HG02981 (cell line): ENCODE results near the gene AAMDC.
A peak's percentile ranks its signal among the peaks of the same experiment; 100 is the strongest.
"Not testable (repeated sequence)": the region's sequence is repeated elsewhere in the genome, so short reads cannot be mapped to it uniquely, and the experiment has no call there.

Experiments
- ATAC-seq: cut with Tn5 transposase; IDR thresholded peaks from one replicate; pipeline ENCODE4 v1.9.1; 2021; ENCODE audit warnings: mild to moderate bottlenecking, moderate library complexity; ENCODE audit not compliant: unreplicated experiment

The AAMDC gene

DNA sequence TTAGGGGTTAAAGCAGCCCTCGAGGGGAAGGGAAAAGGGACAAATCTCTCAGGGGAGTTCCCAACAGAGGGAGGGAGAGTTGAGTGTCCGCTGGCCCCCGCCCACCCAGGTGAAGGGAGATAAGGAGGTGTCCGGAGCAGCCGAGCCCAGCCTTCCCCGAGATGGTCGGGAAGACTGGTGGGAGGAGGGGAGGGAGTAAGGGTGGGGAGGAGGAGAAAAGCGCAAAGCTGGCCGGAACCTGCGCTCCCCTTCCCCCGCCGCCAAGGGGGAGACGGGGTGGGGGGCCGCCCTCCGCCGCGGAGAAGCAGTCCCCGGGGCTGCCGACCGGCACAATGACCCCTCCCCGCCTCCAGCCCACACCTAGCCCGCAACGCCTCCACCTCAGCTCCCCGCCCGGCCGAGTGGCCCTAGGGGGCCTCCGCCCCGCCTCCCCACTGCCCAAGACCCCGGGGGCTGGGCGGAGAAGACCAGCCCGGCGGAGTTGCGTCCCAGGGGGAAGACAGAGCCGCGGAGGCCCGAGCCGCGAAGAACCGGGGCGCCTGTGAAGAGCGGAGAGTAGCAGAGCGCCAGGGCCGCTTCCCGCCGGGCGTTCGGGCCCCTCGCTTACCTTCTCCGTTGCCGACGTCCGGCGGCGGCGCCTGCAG is 901 bp upstream of the AAMDC start:
- peak; percentile 6 for ATAC-seq

DNA sequence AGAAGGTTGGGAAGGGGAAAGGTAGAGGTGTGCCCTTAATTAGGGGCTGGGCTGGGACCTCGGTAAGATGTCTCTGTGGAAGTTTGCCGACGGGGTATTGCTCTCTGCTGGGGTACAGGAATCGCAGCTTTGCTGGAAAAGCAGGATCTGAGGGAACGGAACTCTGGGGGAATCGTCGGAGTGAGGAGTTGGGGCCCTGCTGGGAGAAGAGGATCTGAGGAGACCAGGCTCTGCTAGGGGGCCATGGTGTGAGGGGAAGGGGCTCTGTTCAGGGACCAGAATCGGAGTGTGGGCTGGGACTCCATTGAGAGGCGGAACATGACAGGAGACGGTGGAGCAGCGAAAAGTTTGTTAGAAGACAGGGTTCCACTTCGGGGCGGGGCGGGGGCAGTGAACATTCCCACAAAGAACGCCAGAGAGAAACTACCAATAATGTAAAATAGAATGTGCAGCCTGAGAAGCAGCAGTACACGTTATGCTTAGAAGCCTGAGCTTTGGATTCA is 456 bp downstream of the AAMDC start:
- ATAC-seq, result no peak

DNA sequence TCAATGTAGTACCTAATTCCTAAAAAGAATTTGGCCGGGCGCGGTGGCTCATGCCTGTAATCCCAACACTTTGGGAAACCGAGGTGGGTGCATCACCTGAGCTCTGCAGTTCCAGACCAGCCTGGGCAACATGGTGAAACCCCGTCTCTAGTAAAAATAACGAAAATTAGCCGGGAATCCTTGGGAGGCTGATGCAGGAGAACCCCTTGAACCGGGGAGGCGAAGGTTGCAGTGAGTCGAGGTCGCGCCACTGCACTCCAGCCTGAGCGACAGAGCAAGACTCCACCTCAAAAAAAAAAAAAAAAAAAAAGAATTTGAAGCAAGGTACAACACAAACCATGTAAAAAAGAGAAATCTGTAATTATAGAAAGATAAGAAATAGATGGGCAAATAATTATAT is 1.2 kb downstream of the AAMDC start:
- ATAC-seq, result not testable (repeated sequence)

DNA sequence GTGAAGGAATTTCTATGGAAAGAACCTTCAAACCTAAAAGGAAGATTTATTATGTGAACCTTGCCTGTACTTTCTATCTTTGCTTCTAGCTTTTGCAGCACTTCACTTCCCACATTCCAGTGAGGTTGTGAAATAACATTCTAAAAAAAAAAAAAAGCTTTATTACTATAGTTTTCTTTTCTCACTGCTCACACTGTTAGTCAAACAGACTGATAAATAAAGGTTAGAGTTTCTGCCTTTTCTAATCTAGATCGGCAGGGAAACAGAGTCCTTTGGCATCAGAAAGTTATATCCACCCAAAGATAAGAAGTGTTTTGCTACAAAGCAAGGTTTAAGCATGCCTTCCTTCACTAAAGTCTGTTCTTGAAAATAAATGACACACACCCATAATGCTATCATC is 2.8 kb downstream of the AAMDC start:
- no peak for ATAC-seq

DNA sequence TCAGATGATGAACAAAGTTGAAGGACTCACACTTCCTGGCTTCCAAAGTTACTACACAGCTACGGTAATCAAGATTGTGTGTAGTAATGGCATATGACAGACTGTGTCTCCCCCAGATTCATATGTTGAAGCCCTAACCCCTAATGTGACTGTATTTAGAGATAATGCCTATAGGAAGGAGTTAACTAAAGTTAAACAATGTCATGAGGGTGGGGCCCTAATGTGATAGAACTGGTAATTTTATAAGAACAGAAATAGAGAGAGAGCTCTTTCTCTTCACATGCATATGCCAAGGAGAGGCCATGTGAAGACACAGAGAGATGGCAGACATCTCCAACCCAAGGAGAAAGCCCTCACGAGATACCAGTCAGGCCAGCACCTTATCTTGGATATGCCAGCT is 8.0 kb downstream of the AAMDC start:
- ATAC-seq, result no peak

DNA sequence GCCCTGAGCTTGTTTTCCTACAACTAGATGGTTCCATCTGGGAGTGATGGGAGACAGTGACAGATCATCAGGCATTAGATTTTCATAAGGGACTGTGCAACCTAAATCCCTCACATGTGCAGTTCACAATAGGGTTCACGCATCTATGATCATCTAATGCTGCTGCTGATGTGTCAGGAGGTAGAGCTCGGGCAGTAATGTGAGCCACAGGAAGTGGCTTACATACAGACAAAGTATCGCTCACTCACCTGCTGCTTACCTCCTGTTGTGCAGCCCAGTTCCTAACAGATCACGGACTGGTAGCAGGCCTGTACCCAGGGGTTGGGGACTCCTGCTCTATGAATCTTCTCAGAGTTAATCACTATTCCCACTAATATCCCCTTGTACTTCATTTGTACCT is 12.4 kb downstream of the AAMDC start:
- ATAC-seq, result no peak

DNA sequence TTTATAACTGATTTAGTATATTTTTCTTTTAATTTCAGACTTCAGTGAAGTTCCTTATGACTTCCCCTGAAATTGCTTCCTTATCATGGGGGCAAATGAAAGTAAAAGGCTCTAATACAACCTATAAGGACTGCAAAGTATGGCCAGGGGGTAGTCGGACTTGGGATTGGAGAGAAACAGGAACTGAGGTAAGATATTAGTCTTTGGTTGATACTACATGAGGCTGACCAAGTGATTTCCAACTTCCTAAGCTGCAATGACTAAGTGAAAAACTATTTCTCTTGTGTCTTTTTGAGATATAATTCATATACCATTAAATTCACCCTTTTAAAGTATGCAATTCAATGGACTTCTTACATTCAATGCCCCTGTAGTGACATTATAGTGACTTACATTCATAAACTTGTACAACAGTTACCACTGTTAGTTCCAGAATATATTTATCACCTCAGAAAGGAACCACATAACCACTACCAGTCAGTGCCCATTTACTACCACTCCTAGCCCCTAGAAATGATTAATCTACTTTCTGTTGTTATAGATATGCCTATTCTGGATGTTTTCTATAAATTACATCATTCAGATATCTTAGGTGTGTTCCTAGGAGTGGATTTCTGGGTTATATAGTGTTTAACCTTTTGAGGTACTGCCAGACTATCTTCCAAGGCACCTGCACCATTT is 21.6 kb downstream of the AAMDC start:
- ATAC-seq, result no peak

DNA sequence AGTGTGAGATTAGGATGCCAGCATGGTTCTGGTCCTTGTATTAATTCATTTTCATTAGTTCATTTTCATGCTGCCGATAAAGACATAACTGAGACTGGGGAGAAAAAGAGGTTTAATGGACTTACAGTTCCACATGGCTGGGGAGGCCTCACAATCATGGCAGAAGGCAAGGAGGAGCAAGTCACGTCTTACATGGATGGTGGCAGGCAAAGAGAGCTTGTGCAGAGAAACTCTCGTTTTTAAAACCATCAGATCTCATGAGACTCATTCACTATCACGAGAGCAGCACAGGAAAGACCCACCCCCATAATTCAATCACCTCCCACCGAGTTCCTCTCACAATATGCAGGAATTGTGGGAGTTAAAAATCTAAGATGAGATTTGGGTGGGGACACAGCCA is 22.8 kb downstream of the AAMDC start:
- ATAC-seq, result not testable (repeated sequence)

DNA sequence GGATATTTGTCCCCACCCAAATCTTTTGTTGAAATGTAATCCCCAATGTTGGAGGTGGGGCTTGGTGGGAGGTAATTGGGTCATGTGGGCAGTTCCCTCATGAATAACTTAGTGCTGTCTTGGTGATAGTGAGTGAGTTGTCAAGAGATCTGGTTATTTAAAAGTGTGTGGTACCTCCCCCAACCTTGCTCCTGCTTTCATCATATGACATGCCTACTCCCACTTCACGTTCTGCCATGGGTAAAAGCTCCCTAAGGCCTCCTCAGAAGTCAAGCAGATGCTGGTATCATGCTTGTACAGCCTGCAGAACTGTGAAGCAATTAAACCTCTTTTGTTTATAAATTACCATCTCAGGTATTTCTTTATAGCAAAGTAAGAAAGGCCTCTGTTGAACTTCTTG is 30.6 kb downstream of the AAMDC start:
- ATAC-seq, result no peak

DNA sequence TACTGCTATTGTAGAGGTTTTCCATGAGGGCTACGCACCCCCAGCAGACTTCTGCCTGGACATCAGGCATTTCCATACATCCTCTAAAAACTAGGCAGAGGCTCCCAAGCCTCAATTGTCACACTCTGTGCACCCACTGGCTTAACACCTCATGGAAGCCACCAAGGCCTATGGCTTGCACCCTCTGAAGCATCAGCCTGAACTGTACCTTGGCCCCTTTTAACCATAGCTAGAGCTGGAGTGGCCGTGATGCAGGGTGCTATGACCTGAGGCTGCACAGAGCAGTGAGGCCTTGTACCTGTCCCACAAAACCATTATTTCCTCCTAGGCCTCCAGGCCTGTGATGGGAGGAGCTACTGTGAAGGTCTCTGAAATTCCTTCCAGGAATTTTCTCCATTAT is 33.9 kb downstream of the AAMDC start:
- no peak for ATAC-seq

DNA sequence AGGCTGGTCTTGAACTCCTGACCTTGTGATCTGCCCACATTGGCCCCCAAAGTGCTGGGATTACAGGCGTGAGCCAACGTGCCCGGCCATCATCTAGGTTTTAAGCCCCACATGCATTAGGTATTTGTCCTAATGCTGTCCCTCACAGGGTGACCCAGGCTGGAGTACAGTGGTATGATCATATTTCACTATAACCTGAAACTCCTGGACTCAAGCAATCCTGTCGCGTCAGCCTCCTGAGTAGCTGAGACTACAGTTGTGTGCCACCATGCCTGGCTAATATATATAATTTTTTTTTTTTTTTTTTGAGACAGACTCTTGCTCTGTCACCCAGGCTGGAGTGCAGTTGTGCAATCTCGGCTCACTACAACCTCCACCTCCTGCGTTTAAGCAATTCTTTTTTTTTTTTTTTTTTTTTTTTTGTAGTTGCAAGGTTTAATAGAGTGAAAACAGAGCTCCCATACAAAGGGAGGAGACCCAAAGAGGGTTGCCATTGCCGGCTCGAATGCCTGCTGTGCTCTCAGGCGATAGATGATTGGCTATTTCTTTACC is 37.0 kb downstream of the AAMDC start:
- ATAC-seq, result not testable (repeated sequence)

DNA sequence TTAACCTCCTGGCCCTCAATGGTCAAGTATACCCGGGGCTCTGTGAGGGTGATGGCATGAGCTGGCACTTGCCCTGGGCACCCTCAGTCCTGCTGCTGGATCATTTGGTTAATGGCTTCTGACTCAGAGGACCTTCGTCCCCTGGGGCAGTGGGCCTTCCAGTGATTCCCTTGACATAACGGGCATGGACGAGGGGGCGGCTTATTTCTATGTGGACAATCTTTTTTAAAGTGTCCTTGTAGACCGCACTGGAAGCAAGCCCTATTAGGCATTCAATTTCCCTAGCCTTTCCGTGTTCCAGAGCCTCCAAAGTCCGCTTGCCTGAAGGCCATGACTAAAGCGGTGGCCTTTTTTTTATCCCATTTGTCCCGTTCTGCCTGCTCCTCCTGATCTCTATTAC is 40.5 kb downstream of the AAMDC start:
- ATAC-seq, result not testable (repeated sequence)

DNA sequence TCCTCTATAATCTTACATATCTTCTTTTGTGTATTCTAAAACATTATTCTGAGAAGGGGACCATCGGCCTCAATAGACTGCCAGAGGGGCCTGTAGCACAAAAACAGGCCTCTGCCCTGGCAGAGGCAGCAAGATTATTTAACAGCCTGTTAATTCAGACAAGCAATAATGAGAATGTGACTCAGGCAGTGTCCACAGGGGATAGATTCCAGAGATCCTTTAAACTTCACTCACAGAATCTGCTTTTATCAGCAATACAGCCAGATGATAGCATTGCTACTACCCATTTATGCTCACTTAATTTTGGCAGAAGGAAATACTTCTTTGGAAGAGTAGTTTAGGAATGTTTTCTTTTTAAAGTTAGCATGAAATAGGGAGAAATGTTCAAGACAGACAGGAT is 44.9 kb downstream of the AAMDC start:
- ATAC-seq, result no peak

DNA sequence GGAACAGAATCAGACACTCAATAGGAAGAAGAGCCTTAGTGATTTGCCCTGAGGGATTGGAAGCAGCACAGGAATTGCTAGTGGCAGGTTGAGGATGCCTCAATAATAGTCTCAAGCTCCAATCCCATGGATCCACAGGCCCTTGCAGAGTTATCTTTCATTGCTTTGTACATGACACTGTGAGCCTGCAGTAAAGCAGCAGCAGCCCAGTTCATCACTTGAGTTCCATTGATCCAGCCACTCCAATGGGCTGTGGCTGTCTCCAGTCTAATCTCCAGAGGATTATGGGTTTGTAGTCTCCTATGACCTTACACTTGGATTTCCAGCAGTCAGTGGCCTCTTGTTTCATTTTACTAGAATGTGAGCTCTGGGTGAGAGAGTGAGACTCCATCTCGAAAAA is 45.4 kb downstream of the AAMDC start:
- ATAC-seq, result no peak

DNA sequence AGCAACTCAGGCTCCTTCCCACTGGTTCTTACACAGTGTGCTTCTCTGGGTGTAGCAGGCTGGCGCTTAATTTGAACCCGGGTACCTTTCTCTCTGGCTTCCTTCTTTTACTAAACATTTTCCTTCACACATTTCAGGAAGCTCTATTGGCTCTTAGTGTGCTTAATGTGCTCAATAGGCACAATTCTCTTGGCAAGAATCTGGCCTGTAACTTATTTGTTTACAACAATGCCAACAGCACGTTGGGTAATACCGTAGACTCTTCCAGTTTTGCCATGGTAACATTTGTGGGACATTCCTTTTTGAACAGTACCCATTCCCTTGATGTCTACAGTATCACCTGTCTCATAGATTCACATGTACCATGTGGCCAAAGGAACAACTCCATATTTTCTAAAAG is 47.8 kb downstream of the AAMDC start:
- ATAC-seq, result no peak

DNA sequence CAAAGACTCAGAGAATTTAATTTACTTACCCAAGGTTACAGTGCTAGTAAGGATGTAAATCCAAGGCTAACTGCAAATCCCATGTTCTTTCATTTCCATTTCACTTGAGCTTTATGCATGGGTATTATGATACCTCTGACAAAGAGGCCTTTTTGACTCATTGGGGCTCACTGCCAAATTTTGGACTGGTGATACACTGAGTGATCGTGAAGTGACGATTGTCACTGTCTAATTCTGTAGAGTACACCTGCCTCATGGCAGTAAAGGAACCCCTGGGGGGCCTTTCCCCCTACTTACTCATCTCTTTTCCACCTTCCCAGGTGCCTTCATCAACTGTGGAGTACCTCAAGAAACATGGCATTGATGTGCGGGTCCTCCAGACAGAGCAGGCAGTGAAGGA is 50.9 kb downstream of the AAMDC start:
- ATAC-seq, result no peak

DNA sequence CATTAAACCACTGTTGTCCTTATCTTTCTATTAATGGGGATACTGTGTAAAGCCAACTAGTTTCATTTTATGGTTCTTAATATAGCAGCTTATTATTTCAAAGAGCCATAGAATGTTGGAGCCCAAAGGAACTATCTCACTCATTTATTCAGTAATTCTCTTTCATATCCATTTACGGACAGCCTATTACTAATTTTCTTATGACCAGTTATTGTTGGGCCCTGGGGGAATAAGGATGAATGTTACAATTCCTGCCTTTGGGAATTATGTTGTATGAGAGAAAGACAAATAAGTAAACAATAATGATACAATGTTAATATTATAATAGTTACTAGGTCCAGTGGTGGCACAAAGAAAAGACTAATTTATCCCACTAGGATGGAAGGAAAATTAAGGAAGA is 52.4 kb downstream of the AAMDC start:
- ATAC-seq, result no peak

DNA sequence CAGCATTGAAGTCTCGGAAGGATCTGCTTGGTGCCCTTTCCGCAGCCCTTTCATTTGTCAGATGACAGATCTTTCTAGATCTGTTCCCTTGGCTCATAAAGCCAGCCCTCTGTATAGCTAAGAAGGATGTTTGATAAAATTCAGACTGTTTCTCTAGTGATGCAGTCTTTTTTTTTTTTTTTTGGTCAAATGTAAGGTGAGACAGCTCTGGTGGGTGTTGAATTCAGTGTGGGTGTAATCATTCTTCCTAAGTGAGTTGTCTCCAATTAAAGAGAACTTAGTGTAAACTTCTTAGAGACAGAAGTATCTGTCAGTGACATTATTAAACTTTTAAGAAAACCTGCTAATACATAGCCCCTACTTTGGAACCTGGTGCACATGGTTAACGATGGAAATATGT is 53.3 kb downstream of the AAMDC start:
- ATAC-seq, result no peak

DNA sequence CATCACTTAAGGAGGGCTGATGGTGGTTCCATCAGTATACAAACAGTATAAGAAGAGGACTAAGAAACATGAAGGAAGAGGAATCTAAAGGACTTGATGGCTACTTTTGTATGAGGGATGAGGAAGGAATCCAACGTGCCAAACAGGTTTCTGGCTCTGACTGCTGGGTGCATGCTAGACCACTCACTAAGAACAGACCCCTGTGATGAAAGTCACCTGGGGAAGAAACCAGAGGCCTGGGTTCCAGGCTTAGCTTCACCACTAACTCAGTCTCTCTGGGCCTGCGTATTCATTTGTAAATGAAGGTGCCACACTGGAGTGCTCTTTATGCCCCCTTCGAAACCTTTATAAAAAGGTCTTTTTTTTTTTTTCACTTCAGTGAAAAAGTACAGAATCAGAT is 55.1 kb downstream of the AAMDC start:
- ATAC-seq, result no peak

DNA sequence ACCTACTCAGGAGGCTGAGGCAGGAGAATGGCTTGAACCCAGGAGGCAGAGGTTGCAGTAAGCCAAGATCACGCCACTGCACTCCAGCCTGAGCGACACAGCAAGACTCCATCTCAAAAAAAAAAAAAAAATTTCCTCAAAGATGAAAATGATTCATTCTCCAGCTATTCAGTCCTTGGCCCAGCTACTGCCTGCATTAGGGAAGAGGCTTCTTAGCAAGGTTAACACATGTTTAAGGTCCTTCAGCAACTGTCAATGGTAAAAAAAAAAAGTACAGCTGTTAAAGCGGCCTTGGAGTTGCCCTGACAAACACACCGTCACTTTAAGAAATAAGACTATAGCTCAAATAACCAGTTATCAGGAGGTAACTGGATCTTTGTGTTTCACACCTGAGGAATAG is 57.3 kb downstream of the AAMDC start:
- not testable (repeated sequence) for ATAC-seq

DNA sequence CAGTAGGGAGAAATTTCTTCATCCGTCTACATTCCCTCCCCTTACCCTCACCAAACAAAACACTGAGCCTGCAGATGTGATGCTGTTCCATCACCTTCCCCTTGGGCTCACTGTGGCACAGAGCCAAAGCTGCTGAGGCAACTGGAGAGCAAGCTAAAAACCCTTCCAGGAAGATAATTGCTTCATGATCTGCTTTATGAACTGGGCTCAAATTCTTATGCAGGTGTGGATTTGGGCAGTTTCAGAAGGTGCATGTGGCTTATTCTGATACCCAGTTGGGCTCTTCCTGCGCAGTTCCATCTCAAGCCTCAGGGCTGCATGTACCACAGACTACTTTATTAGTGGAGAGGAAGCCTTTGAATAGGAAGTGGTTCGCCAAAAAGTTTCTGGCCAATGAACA is 58.3 kb downstream of the AAMDC start:
- ATAC-seq, result peak; percentile 78

DNA sequence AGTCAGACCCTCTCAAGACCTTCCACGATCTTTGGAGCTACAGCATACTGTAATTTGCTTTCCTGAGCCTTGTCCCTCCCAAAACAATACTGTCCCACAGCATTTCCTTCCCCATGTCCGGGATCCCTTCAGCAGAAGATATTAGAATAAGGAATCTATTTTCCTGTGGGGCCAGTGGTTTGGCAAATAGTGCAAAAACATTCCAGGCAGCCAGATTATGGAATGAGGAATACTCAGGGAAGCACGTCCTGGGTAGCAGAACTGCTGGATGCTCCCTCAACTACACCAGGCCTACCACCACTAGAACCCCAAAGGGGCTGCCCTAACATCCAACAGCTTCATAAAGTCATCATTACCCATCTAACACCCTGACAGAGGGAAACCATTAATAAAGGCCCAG is 61.5 kb downstream of the AAMDC start:
- no peak for ATAC-seq
